Measurements from ENCODE around the gene C22orf23. TPM values are rescaled to one million over a fixed set of nuclear protein-coding genes. Genes with fewer than 3 reads are reported as not detected.

C22orf23 gene
- polyA plus RNA-seq, 1 donor (not counting 4 experiments of a cell fraction or from before 2014, with no cell fraction given): not detected

- H3K27ac ChIP-seq (ENCODE audit: control insufficient read depth, insufficient read depth, low read length): no peak overlapping the region
- no peaks in the 10 kb centered on the region for H3K27me3 ChIP-seq (ENCODE audit: control insufficient read depth, extremely low read depth, insufficient read depth, low read length)
- TF ChIP-seq CTCF (optimal IDR thresholded peaks at IDR 0.05 in 1 of 3, IDR thresholded peaks at IDR 0.05 in 1 of 3, conservative IDR thresholded peaks at IDR 0.05 in 1 of 3; ENCODE audit: extremely low read depth in 1 of 3, insufficient read depth in 2 of 3, low read length in 3 of 3): no peak
- no peak for TF ChIP-seq EZH2 (IDR thresholded peaks at IDR 0.05; ENCODE audit: low read length)
- no peaks in the 10 kb centered on the region for H4K20me1 ChIP-seq (ENCODE audit: control insufficient read depth, extremely low read depth, insufficient read depth, low read length)
- dilution Hi-C loops (cut with MboI; ENCODE audit: extremely low pct_ligation_motif_present, low sequenced_read_pairs): no loop called here
- no peaks in the 10 kb centered on the region for H3K79me2 ChIP-seq (ENCODE audit: control insufficient read depth, insufficient read depth, low read length)
- no peaks in the 10 kb centered on the region for H3K9me1 ChIP-seq (ENCODE audit: control insufficient read depth, extremely low read depth, insufficient read depth, low read length)
- H2AFZ ChIP-seq (ENCODE audit: control insufficient read depth, low read length): no peak overlapping the region
- no peak overlapping the region for H3K4me3 ChIP-seq (ENCODE audit: control insufficient read depth in 2 of 3, extremely low read depth in 1 of 3, insufficient read depth in 2 of 3, low read depth in 1 of 3, low read length in 3 of 3)
- DNase-seq (ENCODE audit: low read depth, low spot score): no peak
- no peaks in the 10 kb centered on the region for H3K9me3 ChIP-seq (ENCODE audit: control insufficient read depth, low read depth, low read length)
- H3K36me3 ChIP-seq (ENCODE audit: control insufficient read depth in 2 of 2, extremely low read depth in 1 of 2, insufficient read depth in 2 of 2, low read length in 2 of 2): no peaks in the 10 kb centered on the region
- no peak for FAIRE-seq
- H3K9ac ChIP-seq (ENCODE audit: control insufficient read depth, extremely low read depth, insufficient read depth, low read length): no peak overlapping the region
- no peak overlapping the region for H3K4me2 ChIP-seq (ENCODE audit: control insufficient read depth, extremely low read depth, insufficient read depth, low read depth, low read length)
- H3K4me1 ChIP-seq (ENCODE audit: control insufficient read depth, extremely low read depth, insufficient read depth, low read length): no peaks in the 10 kb centered on the region
Observed at GRCh38 chr22:37986371-37986770, 33.0 kb upstream of the C22orf23 start.

- no peaks in the 10 kb centered on the region for H3K9me1 ChIP-seq (ENCODE audit: control insufficient read depth, extremely low read depth, insufficient read depth, low read length)
- FAIRE-seq (no peak), DNase-seq (ENCODE audit: low read depth, low spot score) (no peak)
- H3K9ac ChIP-seq (ENCODE audit: control insufficient read depth, extremely low read depth, insufficient read depth, low read length): no peak overlapping the region
- no peaks in the 10 kb centered on the region for H3K4me1 ChIP-seq (ENCODE audit: control insufficient read depth, extremely low read depth, insufficient read depth, low read length)
- no peaks in the 10 kb centered on the region for H4K20me1 ChIP-seq (ENCODE audit: control insufficient read depth, extremely low read depth, insufficient read depth, low read length)
- no peaks in the 10 kb centered on the region for H3K9me3 ChIP-seq (ENCODE audit: control insufficient read depth, low read depth, low read length)
- H3K79me2 ChIP-seq (ENCODE audit: control insufficient read depth, insufficient read depth, low read length): no peaks in the 10 kb centered on the region
- no peak for TF ChIP-seq EZH2 (IDR thresholded peaks at IDR 0.05; ENCODE audit: low read length)
- TF ChIP-seq CTCF (optimal IDR thresholded peaks at IDR 0.05 in 1 of 3, IDR thresholded peaks at IDR 0.05 in 1 of 3, conservative IDR thresholded peaks at IDR 0.05 in 1 of 3; ENCODE audit: extremely low read depth in 1 of 3, insufficient read depth in 2 of 3, low read length in 3 of 3): no peak
- no peaks in the 10 kb centered on the region for H3K36me3 ChIP-seq (ENCODE audit: control insufficient read depth in 2 of 2, extremely low read depth in 1 of 2, insufficient read depth in 2 of 2, low read length in 2 of 2)
- no peak overlapping the region for H2AFZ ChIP-seq (ENCODE audit: control insufficient read depth, low read length)
- H3K4me2 ChIP-seq (ENCODE audit: control insufficient read depth, extremely low read depth, insufficient read depth, low read depth, low read length): no peak overlapping the region
- no peak overlapping the region for H3K27ac ChIP-seq (ENCODE audit: control insufficient read depth, insufficient read depth, low read length)
- dilution Hi-C loops (cut with MboI; ENCODE audit: extremely low pct_ligation_motif_present, low sequenced_read_pairs): no loop called here
- H3K27me3 ChIP-seq (ENCODE audit: control insufficient read depth, extremely low read depth, insufficient read depth, low read length): no peaks in the 10 kb centered on the region
- H3K4me3 ChIP-seq (ENCODE audit: control insufficient read depth in 2 of 3, extremely low read depth in 1 of 3, insufficient read depth in 2 of 3, low read depth in 1 of 3, low read length in 3 of 3): no peak overlapping the region
Observed at GRCh38 chr22:37985751-37986281, 32.4 kb upstream of the C22orf23 start.
